ENCODE data around the gene AKAP11. TPM values are rescaled to one million over a fixed set of nuclear protein-coding genes. Genes with fewer than 3 reads are reported as not detected.
"Not testable (repeated sequence)": the region's sequence is repeated elsewhere in the genome, so short reads cannot be mapped to it uniquely, and the experiment has no call there.

The AKAP11 gene
- total RNA-seq, result 10 to 100 TPM; 27.2 to 30.1 TPM

GRCh38 chr13:42272115-42272803, at the start of gene AKAP11:
Gene AKAP11, plus strand, starts transcription at chr13:42272152. Its CDS starts 14,197 bp downstream, at chr13:42286349.
- CTCF ChIA-PET, result interaction anchor here (1.1 to 2.4 kb wide), 4 partner anchors 10 to 71 kb away, joined by 3 to 8 read pairs (median 4); no protein-coding TSS in a partner anchor
- H3K27me3 Mint-ChIP-seq, result peaks cover 3% of the 10 kb centered on the region
- H3K4me3 Mint-ChIP-seq, result peak within 1 kb of the TSS; percentile 99
- H3K36me3 Mint-ChIP-seq (ENCODE audit: low read depth), result peaks cover 16% of the 10 kb centered on the region
- POLR2A ChIA-PET, result interaction anchor here (0.6 to 0.9 kb wide), 4 partner anchors 10 to 1565 kb away, joined by 3 to 4 read pairs (median 3); partner anchors contain the start of gene MTRF1
- peak; percentile 46 for DNase-seq
- H3K9me3 Mint-ChIP-seq, result peaks cover 9% of the 10 kb centered on the region
- H3K27ac Mint-ChIP-seq, result peak within 1 kb of the TSS; percentile 98
- H3K4me1 Mint-ChIP-seq, result peaks cover 50% of the 10 kb centered on the region

DNA sequence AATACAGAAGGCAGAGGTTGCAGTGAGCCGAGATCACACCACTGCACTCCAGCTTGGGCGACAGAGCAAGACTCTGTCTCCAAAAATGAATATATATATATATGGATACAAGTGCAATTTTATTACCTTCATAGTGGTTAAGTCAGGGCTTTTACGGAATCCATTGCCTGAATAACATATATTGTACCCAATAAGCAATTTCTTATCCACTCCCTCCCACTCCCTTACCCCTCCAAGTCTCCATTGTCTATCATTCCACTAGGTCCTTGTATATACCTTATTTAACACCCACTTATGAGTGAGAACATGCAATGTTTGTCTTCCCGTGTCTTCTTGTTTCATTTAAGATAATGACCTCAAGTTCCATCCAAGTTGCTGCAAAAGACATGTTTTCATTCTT, 48.3 kb upstream of the AKAP11 start:
- no peak for DNase-seq
- H3K4me1 Mint-ChIP-seq, result no peaks in the 10 kb centered on the region
- peaks cover 40% of the 10 kb centered on the region for H3K36me3 Mint-ChIP-seq (ENCODE audit: low read depth)
- no peak overlapping the region for H3K4me3 Mint-ChIP-seq
- H3K9me3 Mint-ChIP-seq, result no peaks in the 10 kb centered on the region
- POLR2A ChIA-PET, result no interaction called here
- H3K27me3 Mint-ChIP-seq, result no peaks in the 10 kb centered on the region
- no peak overlapping the region for H3K27ac Mint-ChIP-seq
- CTCF ChIA-PET, result no interaction called here

- Mint-ChIP-seq H3K9me3 (no peaks in the 10 kb centered on the region), H3K4me3 (no peak overlapping the region), H3K27ac (no peak overlapping the region), H3K27me3 (no peaks in the 10 kb centered on the region), H3K4me1 (no peaks in the 10 kb centered on the region), H3K36me3 (ENCODE audit: low read depth) (peaks cover 46% of the 10 kb centered on the region)
- DNase-seq, result no peak
- ChIA-PET POLR2A (no interaction called here), CTCF (no interaction called here)
These were observed 46.9 kb upstream of the AKAP11 start for GRCh38 chr13:42225051-42225450.

DNA sequence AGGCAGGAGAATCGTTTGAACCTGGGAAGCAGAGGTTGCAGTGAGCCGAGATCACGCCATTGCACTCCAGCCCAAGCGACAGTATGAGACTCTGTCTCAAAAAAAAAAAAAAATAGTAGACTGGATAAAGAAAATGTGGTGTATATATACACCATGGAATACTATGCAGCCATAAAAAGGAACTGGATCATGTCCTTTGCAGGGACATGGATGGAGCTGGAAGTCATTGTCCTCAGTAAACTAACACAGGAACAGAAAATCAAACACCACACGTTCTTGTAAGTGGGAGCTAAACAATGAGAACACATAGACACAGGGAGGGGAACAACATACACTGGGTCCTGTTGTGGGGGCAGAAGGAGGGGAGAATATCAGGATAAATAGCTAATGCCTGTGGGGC, 45.2 kb upstream of the AKAP11 start:
- H3K9me3 Mint-ChIP-seq, POLR2A ChIA-PET, DNase-seq, H3K4me3 Mint-ChIP-seq, H3K27me3 Mint-ChIP-seq, H3K27ac Mint-ChIP-seq, H3K4me1 Mint-ChIP-seq: not testable (repeated sequence)
- H3K36me3 Mint-ChIP-seq (ENCODE audit: low read depth), result peaks cover 37% of the 10 kb centered on the region
- CTCF ChIA-PET, result interaction anchor here (0.6 to 0.7 kb wide), 2 partner anchors 792 to 895 kb away, joined by 3 to 5 read pairs; no protein-coding TSS in a partner anchor

DNA sequence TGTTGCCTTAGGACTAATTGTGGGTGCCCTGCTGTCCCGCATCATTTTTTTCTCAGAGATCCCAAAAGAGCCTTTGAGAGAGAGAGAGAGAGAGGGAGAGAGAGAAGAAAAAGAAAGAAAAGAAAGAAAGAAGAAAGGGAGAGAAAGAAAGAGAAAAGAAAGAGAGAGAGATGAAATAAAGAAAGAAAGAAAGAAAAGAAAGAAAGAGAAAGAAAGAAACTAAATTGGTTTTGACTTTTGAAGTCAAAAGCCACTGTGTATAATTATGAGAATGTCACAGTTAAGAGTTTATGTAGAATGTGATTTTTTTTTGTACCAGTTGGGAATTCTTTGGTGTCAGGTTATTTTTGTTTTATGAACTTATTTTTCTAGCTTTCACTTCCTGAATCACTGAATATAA, 43.4 kb upstream of the AKAP11 start:
- Mint-ChIP-seq H3K27ac (no peak overlapping the region), H3K4me1 (no peaks in the 10 kb centered on the region), H3K4me3 (no peak overlapping the region), H3K27me3 (no peaks in the 10 kb centered on the region), H3K36me3 (ENCODE audit: low read depth) (peaks cover 33% of the 10 kb centered on the region), H3K9me3 (no peaks in the 10 kb centered on the region)
- no peak for DNase-seq
- ChIA-PET CTCF (no interaction called here), POLR2A (no interaction called here)

DNA sequence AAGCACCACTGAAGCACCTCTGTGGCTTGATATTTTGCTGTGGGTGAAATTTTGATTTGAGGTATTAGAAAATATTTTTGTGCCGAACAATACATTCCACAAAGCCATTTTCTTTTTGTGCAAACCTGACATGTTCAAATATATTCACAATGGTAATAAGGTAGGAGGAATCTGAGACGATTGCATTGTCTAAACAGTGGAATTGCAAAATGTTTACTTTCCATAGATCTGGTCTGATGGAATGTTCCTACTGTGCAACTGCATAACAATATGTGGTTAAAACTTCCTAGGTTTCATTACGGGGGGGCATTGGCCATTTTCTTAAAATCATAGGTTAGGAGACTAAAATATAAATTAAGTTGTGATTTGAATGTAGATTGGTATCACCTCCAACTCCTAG, 42.7 kb upstream of the AKAP11 start:
- Mint-ChIP-seq H3K27ac (no peak overlapping the region), H3K4me3 (no peak overlapping the region), H3K27me3 (no peaks in the 10 kb centered on the region), H3K36me3 (ENCODE audit: low read depth) (peaks cover 31% of the 10 kb centered on the region), H3K4me1 (no peaks in the 10 kb centered on the region), H3K9me3 (no peaks in the 10 kb centered on the region)
- ChIA-PET POLR2A (no interaction called here), CTCF (no interaction called here)
- DNase-seq, result no peak

DNA sequence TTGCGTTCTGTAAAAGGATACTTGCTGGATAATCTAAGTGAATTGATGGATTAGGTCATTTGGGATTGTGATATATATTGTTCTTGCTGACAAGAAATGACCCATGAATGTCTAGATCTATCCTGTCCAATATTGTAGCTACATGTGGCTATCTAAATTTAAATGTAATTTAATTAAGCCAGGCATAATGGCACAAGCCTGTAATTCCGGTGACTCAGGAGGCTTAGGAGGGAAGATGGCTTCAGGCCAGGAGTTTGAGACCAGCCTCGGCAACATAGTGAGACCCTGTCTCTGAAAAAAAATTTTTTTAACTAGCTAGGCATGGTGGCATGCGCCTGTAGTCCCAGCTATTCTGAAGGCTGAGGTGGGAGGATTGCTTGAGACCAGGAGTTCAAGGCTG, 39.3 kb upstream of the AKAP11 start:
- ChIA-PET POLR2A (no interaction called here), CTCF (no interaction called here)
- Mint-ChIP-seq H3K36me3 (ENCODE audit: low read depth) (peaks cover 11% of the 10 kb centered on the region), H3K27me3 (no peaks in the 10 kb centered on the region), H3K4me3 (no peak overlapping the region), H3K4me1 (no peaks in the 10 kb centered on the region), H3K27ac (no peak overlapping the region), H3K9me3 (no peaks in the 10 kb centered on the region)
- no peak for DNase-seq

DNA sequence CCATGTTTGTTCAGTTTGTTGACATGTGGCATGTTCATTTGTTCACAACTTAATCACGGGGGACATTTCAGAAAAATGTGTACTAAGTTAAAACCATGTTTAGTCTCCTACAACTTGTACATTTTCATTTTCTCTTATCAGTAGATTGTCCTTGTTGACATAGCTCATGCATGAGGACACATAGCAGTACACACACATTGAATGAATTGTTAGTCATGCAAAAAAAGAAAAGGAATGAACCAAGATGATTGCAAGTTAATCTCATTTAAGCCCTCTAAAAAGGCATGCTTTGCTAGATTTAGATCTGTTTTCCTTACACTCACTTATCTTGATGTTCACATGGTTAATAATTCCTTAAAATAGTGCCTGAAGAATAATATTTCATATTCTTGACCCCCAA, 38.2 kb upstream of the AKAP11 start:
- no peak for DNase-seq
- ChIA-PET CTCF (interaction anchor here (1.5 kb wide), 1 partner anchor 21 kb away, joined by 3 read pairs; no protein-coding TSS in a partner anchor), POLR2A (no interaction called here)
- Mint-ChIP-seq H3K4me1 (no peaks in the 10 kb centered on the region), H3K27ac (no peak overlapping the region), H3K36me3 (ENCODE audit: low read depth) (peaks cover 10% of the 10 kb centered on the region), H3K4me3 (no peak overlapping the region), H3K27me3 (no peaks in the 10 kb centered on the region), H3K9me3 (no peaks in the 10 kb centered on the region)

GRCh38 chr13:42239161-42239560, 32.8 kb upstream of the AKAP11 start:
- H3K4me1 Mint-ChIP-seq, result no peaks in the 10 kb centered on the region
- no peaks in the 10 kb centered on the region for H3K9me3 Mint-ChIP-seq
- H3K27ac Mint-ChIP-seq, result no peak overlapping the region
- CTCF ChIA-PET, result no interaction called here
- no peak for DNase-seq
- H3K4me3 Mint-ChIP-seq, result no peak overlapping the region
- POLR2A ChIA-PET, result no interaction called here
- H3K36me3 Mint-ChIP-seq (ENCODE audit: low read depth), result peaks cover 3% of the 10 kb centered on the region
- H3K27me3 Mint-ChIP-seq, result no peaks in the 10 kb centered on the region

DNA sequence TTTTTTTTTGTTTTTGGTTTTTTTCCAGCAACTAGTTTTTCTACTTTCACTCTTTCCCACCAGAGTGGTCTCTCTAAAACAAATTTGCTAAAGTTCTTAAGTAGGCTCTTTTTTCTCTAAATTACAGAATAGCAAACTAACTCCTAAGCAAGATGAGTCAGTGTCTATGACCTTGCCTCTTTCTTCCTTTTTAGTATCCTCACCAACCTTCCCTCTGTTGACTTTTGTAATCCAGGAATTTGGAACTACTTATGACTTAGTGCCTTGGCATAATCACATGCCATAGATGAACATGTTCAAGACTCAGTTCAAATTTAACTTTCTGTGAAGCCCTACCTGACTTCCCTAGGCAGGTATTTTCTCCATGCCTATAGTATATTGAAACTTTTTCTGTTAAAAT, 32.3 kb upstream of the AKAP11 start:
- no peaks in the 10 kb centered on the region for H3K27me3 Mint-ChIP-seq
- H3K4me3 Mint-ChIP-seq, result no peak overlapping the region
- ChIA-PET POLR2A (no interaction called here), CTCF (no interaction called here)
- H3K27ac Mint-ChIP-seq, result no peak overlapping the region
- H3K9me3 Mint-ChIP-seq, result no peaks in the 10 kb centered on the region
- H3K4me1 Mint-ChIP-seq, result no peaks in the 10 kb centered on the region
- no peak for DNase-seq
- H3K36me3 Mint-ChIP-seq (ENCODE audit: low read depth), result peaks cover 3% of the 10 kb centered on the region

DNA sequence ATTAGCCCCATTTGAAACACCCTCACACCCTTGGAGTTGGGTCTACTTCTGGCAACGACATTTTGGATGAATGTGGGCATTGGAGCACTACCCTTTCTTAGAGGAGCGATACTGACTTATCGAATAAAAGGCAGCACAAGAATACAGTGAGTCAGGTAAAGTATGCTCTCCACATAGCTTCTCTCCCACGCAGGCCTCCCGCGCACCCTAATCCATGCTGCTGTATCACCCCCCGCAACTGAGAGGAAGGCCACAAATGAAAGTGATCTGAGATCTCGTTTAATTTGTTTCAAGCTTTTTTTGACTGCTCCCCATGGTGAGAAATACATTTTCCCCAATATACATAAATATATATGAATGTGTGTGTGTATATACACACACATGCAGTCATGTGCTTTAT, 25.4 kb upstream of the AKAP11 start:
- Mint-ChIP-seq H3K4me3 (no peak overlapping the region), H3K27me3 (peaks cover 3% of the 10 kb centered on the region), H3K36me3 (ENCODE audit: low read depth) (peaks cover 2% of the 10 kb centered on the region), H3K4me1 (no peaks in the 10 kb centered on the region), H3K9me3 (no peaks in the 10 kb centered on the region), H3K27ac (no peak overlapping the region)
- no peak for DNase-seq
- ChIA-PET CTCF (interaction anchor here (0.6 kb wide), 1 partner anchor 1243 kb away, joined by 4 read pairs; no protein-coding TSS in a partner anchor), POLR2A (no interaction called here)

DNA sequence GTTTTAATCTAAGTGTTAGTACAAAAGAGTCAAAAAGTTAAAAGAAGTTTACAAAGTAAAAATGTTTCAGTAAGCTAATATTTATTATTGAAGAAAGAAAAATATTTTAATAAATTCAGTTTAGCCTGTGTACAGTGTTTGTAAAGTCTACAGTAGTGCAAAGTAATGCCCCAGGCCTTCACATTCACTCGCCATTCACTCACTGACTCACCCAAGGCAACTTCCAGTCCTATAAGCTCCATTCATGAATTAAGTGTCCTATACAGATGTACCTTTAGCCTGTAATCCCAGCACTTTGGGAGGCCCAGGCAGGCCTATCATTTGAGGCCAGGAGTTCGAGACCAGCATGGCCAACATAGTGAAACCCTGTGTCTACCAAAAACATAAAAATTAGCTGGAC, 24.1 kb upstream of the AKAP11 start:
- peaks cover 5% of the 10 kb centered on the region for H3K27me3 Mint-ChIP-seq
- peaks cover 1% of the 10 kb centered on the region for H3K36me3 Mint-ChIP-seq (ENCODE audit: low read depth)
- DNase-seq, result no peak
- H3K4me3 Mint-ChIP-seq, result no peak overlapping the region
- no peak overlapping the region for H3K27ac Mint-ChIP-seq
- CTCF ChIA-PET, result interaction anchor here (0.6 to 1.5 kb wide), 2 partner anchors 14 to 34 kb away, joined by 3 to 5 read pairs; no protein-coding TSS in a partner anchor
- POLR2A ChIA-PET, result no interaction called here
- H3K4me1 Mint-ChIP-seq, result no peaks in the 10 kb centered on the region
- H3K9me3 Mint-ChIP-seq, result no peaks in the 10 kb centered on the region

DNA sequence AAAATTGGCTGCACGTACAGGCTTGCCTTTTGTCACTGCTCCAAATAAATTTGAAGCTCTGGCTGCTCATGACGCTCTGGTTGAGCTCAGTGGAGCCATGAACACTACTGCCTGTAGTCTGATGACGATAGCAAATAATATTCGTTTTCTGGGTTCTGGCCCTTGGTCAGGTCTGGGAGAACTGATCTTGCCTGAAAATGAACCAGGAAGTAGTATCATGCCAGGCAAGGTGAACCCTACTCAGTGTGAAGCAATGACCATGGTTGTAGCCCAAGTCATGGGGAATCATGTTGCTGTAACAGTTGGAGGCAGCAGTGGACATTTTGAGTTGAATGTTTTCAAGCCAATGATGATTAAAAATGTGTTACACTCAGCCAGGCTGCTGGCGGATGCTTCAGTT, 16.1 kb upstream of the AKAP11 start:
- Mint-ChIP-seq H3K4me3 (no peak overlapping the region), H3K4me1 (peaks cover 13% of the 10 kb centered on the region), H3K27me3 (peaks cover 8% of the 10 kb centered on the region), H3K27ac (no peak overlapping the region), H3K36me3 (ENCODE audit: low read depth) (peaks cover 4% of the 10 kb centered on the region), H3K9me3 (peaks cover 5% of the 10 kb centered on the region)
- POLR2A ChIA-PET, result no interaction called here
- CTCF ChIA-PET, result no interaction called here
- no peak for DNase-seq

- ChIA-PET CTCF (interaction anchor here (1.3 to 1.5 kb wide), 3 partner anchors 9 to 131 kb away, joined by 3 to 6 read pairs (median 3); no protein-coding TSS in a partner anchor), POLR2A (no interaction called here)
- peaks cover 3% of the 10 kb centered on the region for H3K27me3 Mint-ChIP-seq
- DNase-seq, result no peak
- H3K9me3 Mint-ChIP-seq, result peaks cover 7% of the 10 kb centered on the region
- peaks cover 4% of the 10 kb centered on the region for H3K36me3 Mint-ChIP-seq (ENCODE audit: low read depth)
- H3K27ac Mint-ChIP-seq, result no peak overlapping the region
- peaks cover 13% of the 10 kb centered on the region for H3K4me1 Mint-ChIP-seq
- H3K4me3 Mint-ChIP-seq, result no peak overlapping the region
These were observed 13.2 kb upstream of the AKAP11 start for GRCh38 chr13:42258747-42259146.

Measured in activated CD4-positive, alpha-beta T cell treated with anti-CD3 and anti-CD28 coated beads, Interleukin-2, amount 10 ng/mL, durations not matched to agents 7 days and 5 days (primary cell).